Ishikawa (cell line): Measurements from ENCODE around the gene HOXB4.

Source experiments
- FOXM1 ChIP-seq: IDR thresholded peaks from 2 replicates; pipeline ENCODE4 v1.6.1; 2012; ENCODE audit warnings: low read depth, borderline replicate concordance
- TAF1 ChIP-seq: IDR thresholded peaks from 2 replicates; pipeline ENCODE4 v1.6.1; 2012; ENCODE audit warnings: low read depth, mild to moderate bottlenecking
- TEAD4 ChIP-seq: IDR thresholded peaks from 2 replicates; pipeline ENCODE4 v1.6.1; 2012

- TF ChIP-seq TEAD4, result no peak
- TF ChIP-seq FOXM1, result no peak
- TF ChIP-seq TAF1, result no peak; the same call in 1 of the 2 replicates
Measured at GRCh38 chr17:48612854-48613691, 34.9 kb upstream of the HOXB4 start.
